GM12878 (cell line): ENCODE data around the gene ABHD15. TPM values are rescaled to one million over a fixed set of nuclear protein-coding genes. Genes with fewer than 3 reads are reported as not detected.

Source experiments
- FOXM1 ChIP-seq: IDR thresholded peaks from 2 replicates; pipeline ENCODE4 v1.6.1; 2012; ENCODE audit warnings: low read depth, mild to moderate bottlenecking, inconsistent platforms, low read length, moderate library complexity
- GATAD2B ChIP-seq: fragments of 450-650 bp; conservative IDR thresholded peaks from 2 replicates; pipeline ENCODE4 v1.6.1; 2017; ENCODE audit warnings: low read depth, mild to moderate bottlenecking, moderate library complexity
- HDAC2 ChIP-seq: fragments of 200-600 bp; sonication (generic); IDR thresholded peaks from 2 replicates; pipeline ENCODE4 v1.6.1; 2017
- MTA2 ChIP-seq: fragments of 450-650 bp; IDR thresholded peaks from 2 replicates; pipeline ENCODE4 v1.6.1; 2016; ENCODE audit warnings: low read depth, mild to moderate bottlenecking, moderate library complexity
- NR2C1 ChIP-seq: fragments of 450-650 bp; IDR thresholded peaks from 2 replicates; pipeline ENCODE4 v1.6.1; 2017; ENCODE audit warnings: antibody characterized with exemption, mild to moderate bottlenecking, moderate library complexity
- RFX5 ChIP-seq: IDR thresholded peaks from 2 replicates; pipeline ENCODE4 v1.6.1; 2011; ENCODE audit warnings: low read depth, low read length, improper control_type of control experiment
- RUNX3 ChIP-seq: IDR thresholded peaks from 2 replicates; pipeline ENCODE4 v1.6.1; 2012; ENCODE audit warnings: low read length, inconsistent platforms
- TBL1XR1 ChIP-seq: IDR thresholded peaks from 2 replicates; pipeline ENCODE4 v1.6.1; 2012; ENCODE audit warnings: low read depth, low read length, improper control_type of control experiment
- ZNF687 ChIP-seq: fragments of 450-650 bp; IDR thresholded peaks from 2 replicates; pipeline ENCODE4 v1.6.1; 2017; ENCODE audit warnings: mild to moderate bottlenecking, moderate library complexity
- polyA plus RNA-seq, 11 experiments: library from polyadenylated mRNA; depleted of rRNA in 4 of 11; unstranded in 6 of 11; stranded (reverse) in 5 of 11; fragments of >200 nt; fragmentation: Nextera tagmentation in 4 of 11; fragmentation: Illumina TruSeq in 1 of 11; extraction: Ambion mirVana in 4 of 11; extraction: Trizol in 1 of 11; gene quantifications; 1 replicate in 1 of 11; 2 replicates in 10 of 11; pipeline versions ENCODE4 v1.2.1 to v1.2.3, GENCODE V29; 2011 to 2016; ENCODE audit warnings: inconsistent platforms in 2 of 11, missing spikeins in 2 of 11, low read depth in 1 of 11
- total RNA-seq, 4 experiments: library from RNA; depleted of rRNA in 3 of 4; stranded (reverse); fragments of >200 nt in 3 of 4; fragmentation: Illumina TruSeq in 1 of 4; extraction: Trizol in 1 of 4; gene quantifications; 2 replicates each; pipeline versions ENCODE4 v1.2.1 to v1.2.3, GENCODE V29; 2013 to 2021
- TF ChIP-seq, protein P1 (sequence below): fragments of 450-650 bp; IDR thresholded peaks from 2 replicates; pipeline ENCODE4 v1.6.1; 2017; ENCODE audit warnings: antibody characterized with exemption, mild to moderate bottlenecking, moderate library complexity
- TF ChIP-seq, protein P2 (sequence below): fragments of 450-650 bp; IDR thresholded peaks from 2 replicates; pipeline ENCODE4 v1.6.1; 2017; ENCODE audit warnings: mild to moderate bottlenecking, moderate library complexity
- TF ChIP-seq, protein P3 (sequence below): IDR thresholded peaks from 2 replicates; pipeline ENCODE4 v1.6.1; 2011; ENCODE audit warnings: borderline replicate concordance, low read depth, mild to moderate bottlenecking, moderate library complexity, mixed read lengths, low read length; ENCODE audit not compliant: insufficient read depth; ENCODE audit errors: extremely low read length
- TF ChIP-seq, protein P4 (sequence below), 3 experiments: IDR thresholded peaks in 2 of 3; conservative IDR thresholded peaks in 1 of 3; 2 replicates each; pipeline ENCODE4 v1.5.1; 2011; ENCODE audit warnings: low read depth in 3 of 3, low read length in 3 of 3, mild to moderate bottlenecking in 3 of 3, control low read depth in 2 of 3, moderate library complexity in 2 of 3, inconsistent platforms in 1 of 3, mixed read lengths in 1 of 3; ENCODE audit not compliant: control insufficient read depth in 2 of 3, insufficient read depth in 1 of 3; ENCODE audit errors: extremely low read depth in 1 of 3

The ABHD15 gene
- total and polyA plus RNA-seq, 10 of the 15 experiments (the other 5 are each of a cell fraction or from before 2014, with no cell fraction given), result 2.1 to 9.2 (median 4.9) TPM

DNA sequence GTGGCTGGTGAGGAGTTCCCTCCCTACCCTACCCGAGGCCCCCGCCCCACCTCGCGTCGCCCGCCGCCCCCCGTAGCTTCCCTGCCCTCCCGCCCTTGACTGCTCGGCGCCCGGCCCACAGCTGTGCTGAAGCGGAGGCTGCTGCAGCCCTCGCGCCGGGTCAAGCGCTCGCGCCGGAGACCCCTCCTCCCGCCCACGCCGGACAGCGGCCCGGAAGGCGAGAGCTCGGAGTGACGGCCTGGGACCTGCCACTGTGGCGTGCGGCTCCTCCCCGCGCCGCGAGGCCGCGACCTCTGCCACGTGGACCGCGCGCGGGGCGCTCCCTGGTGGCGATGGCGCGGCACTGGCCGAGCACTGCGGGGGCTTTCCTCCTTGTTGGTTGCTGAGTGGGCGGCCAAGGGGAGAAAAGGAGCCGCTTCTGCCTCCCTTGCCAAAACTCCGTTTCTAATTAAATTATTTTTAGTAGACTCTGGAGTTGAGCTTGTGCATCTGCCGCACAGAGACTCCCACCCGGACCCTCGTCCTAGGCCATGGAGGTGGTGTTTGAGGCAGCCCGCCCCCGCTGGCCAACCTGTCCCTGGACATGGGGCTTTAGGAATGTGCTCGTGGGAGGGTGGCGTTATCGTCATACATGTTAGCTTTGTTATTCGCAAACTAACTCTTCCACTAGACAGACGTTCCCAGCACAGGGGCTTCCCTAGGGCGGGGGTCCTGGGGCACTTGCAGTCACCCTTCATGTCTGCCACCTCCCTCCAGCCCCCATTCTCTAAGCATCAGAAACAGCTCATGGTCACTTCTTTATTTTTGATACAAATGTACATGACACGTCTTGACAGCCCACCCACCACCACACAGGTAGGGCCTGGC, 6.1 kb upstream of the ABHD15 start (continued):
- TF ChIP-seq, protein P1, sequence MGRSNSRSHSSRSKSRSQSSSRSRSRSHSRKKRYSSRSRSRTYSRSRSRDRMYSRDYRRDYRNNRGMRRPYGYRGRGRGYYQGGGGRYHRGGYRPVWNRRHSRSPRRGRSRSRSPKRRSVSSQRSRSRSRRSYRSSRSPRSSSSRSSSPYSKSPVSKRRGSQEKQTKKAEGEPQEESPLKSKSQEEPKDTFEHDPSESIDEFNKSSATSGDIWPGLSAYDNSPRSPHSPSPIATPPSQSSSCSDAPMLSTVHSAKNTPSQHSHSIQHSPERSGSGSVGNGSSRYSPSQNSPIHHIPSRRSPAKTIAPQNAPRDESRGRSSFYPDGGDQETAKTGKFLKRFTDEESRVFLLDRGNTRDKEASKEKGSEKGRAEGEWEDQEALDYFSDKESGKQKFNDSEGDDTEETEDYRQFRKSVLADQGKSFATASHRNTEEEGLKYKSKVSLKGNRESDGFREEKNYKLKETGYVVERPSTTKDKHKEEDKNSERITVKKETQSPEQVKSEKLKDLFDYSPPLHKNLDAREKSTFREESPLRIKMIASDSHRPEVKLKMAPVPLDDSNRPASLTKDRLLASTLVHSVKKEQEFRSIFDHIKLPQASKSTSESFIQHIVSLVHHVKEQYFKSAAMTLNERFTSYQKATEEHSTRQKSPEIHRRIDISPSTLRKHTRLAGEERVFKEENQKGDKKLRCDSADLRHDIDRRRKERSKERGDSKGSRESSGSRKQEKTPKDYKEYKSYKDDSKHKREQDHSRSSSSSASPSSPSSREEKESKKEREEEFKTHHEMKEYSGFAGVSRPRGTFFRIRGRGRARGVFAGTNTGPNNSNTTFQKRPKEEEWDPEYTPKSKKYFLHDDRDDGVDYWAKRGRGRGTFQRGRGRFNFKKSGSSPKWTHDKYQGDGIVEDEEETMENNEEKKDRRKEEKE, result no peak
- TF ChIP-seq FOXM1 (no peak), GATAD2B (0 out of 2 replicates have a peak, but pooled peaks have one; percentile 53), HDAC2 (no peak), ZNF687 (peak; percentile 84), MTA2 (no peak), NR2C1 (peak; percentile 77), RFX5 (no peak), RUNX3 (0 out of 2 replicates have a peak, but pooled peaks have one; percentile 9), TBL1XR1 (no peak)
- TF ChIP-seq, protein P2, sequence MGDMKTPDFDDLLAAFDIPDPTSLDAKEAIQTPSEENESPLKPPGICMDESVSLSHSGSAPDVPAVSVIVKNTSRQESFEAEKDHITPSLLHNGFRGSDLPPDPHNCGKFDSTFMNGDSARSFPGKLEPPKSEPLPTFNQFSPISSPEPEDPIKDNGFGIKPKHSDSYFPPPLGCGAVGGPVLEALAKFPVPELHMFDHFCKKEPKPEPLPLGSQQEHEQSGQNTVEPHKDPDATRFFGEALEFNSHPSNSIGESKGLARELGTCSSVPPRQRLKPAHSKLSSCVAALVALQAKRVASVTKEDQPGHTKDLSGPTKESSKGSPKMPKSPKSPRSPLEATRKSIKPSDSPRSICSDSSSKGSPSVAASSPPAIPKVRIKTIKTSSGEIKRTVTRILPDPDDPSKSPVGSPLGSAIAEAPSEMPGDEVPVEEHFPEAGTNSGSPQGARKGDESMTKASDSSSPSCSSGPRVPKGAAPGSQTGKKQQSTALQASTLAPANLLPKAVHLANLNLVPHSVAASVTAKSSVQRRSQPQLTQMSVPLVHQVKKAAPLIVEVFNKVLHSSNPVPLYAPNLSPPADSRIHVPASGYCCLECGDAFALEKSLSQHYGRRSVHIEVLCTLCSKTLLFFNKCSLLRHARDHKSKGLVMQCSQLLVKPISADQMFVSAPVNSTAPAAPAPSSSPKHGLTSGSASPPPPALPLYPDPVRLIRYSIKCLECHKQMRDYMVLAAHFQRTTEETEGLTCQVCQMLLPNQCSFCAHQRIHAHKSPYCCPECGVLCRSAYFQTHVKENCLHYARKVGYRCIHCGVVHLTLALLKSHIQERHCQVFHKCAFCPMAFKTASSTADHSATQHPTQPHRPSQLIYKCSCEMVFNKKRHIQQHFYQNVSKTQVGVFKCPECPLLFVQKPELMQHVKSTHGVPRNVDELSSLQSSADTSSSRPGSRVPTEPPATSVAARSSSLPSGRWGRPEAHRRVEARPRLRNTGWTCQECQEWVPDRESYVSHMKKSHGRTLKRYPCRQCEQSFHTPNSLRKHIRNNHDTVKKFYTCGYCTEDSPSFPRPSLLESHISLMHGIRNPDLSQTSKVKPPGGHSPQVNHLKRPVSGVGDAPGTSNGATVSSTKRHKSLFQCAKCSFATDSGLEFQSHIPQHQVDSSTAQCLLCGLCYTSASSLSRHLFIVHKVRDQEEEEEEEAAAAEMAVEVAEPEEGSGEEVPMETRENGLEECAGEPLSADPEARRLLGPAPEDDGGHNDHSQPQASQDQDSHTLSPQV, result peak; percentile 73; the same call in 1 of the 2 replicates
- TF ChIP-seq, protein P3, sequence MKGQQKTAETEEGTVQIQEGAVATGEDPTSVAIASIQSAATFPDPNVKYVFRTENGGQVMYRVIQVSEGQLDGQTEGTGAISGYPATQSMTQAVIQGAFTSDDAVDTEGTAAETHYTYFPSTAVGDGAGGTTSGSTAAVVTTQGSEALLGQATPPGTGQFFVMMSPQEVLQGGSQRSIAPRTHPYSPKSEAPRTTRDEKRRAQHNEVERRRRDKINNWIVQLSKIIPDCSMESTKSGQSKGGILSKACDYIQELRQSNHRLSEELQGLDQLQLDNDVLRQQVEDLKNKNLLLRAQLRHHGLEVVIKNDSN, result peak; percentile 50
- TF ChIP-seq, protein P4, sequence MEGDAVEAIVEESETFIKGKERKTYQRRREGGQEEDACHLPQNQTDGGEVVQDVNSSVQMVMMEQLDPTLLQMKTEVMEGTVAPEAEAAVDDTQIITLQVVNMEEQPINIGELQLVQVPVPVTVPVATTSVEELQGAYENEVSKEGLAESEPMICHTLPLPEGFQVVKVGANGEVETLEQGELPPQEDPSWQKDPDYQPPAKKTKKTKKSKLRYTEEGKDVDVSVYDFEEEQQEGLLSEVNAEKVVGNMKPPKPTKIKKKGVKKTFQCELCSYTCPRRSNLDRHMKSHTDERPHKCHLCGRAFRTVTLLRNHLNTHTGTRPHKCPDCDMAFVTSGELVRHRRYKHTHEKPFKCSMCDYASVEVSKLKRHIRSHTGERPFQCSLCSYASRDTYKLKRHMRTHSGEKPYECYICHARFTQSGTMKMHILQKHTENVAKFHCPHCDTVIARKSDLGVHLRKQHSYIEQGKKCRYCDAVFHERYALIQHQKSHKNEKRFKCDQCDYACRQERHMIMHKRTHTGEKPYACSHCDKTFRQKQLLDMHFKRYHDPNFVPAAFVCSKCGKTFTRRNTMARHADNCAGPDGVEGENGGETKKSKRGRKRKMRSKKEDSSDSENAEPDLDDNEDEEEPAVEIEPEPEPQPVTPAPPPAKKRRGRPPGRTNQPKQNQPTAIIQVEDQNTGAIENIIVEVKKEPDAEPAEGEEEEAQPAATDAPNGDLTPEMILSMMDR (IDR thresholded peaks at IDR 0.05 in 2 of 3, conservative IDR thresholded peaks at IDR 0.05 in 1 of 3; ENCODE audit: control insufficient read depth in 2 of 3, extremely low read depth in 1 of 3, insufficient read depth in 1 of 3, low read depth in 3 of 3, low read length in 3 of 3), result peak; percentile 50 to 75 (median 75)
